HepG2 (cell line): Measurements from ENCODE around the gene AVPR2. TPM values are rescaled to one million over a fixed set of nuclear protein-coding genes. Genes with fewer than 3 reads are reported as not detected.
A peak's percentile ranks its signal among the peaks of the same experiment; 100 is the strongest.

Source experiments
- ATAC-seq: fragments of 200-7000 bp; cut with Tn5 transposase; 3 replicates; pipeline ENCODE4 v1.9.1; 2020; ENCODE audit warnings: mild to moderate bottlenecking, moderate library complexity
- BruUV-seq: library from RNA; stranded (reverse); fragments of 400-500 nt; replicated peaks from 2 replicates; lab custom pipeline; 2021; lab: Mats Ljungman, UMichigan
- CTCF ChIA-PET: fragments of 300-600 bp; formaldehyde crosslinking; extraction: SDS; loops from one replicate; lab custom pipeline; 2021; ENCODE audit warnings: low total read pairs, inconsistent platforms, low intra/inter-chr PET ratio; lab: Yijun Ruan, JAX
- POLR2A ChIA-PET: fragments of 350-600 bp; sonication (Branson Sonifier 250); formaldehyde crosslinking; loops from one replicate; lab custom pipeline; 2020; ENCODE audit warnings: antibody characterized with exemption, inconsistent platforms; lab: Yijun Ruan, JAX
- DNase-seq: peaks from one replicate; pipeline ENCODE4 v3.0.0-alpha.2; 2015; ENCODE audit warnings: low spot score
- FAIRE-seq: peaks from 3 replicates; lab custom pipeline; 2011; peaks lifted over from hg19 to GRCh38; lab: Jason Lieb, UNC
- H2AFZ ChIP-seq: one replicate; pipeline ENCODE4 v1.6.1; 2011; ENCODE audit warnings: low read length, inconsistent platforms
- H3K27ac ChIP-seq: fragments of 300-600 bp; 3 replicates; pipeline ENCODE4 v1.8.0; 2011; ENCODE audit warnings: mixed run types, mild to moderate bottlenecking, mixed read lengths, low read length, inconsistent platforms; ENCODE audit not compliant: insufficient read depth; ENCODE audit errors: extremely low read length
- H3K27me3 ChIP-seq, 2 experiments: fragments of 200-600 bp in 1 of 2; 2 replicates in 1 of 2; 3 replicates in 1 of 2; pipeline versions ENCODE4 v1.6.0 to v1.8.0; 2011; ENCODE audit warnings: low read length in 2 of 2, mild to moderate bottlenecking in 2 of 2, moderate library complexity in 2 of 2, inconsistent platforms in 1 of 2; ENCODE audit not compliant: insufficient read depth in 2 of 2, control insufficient read depth in 1 of 2
- H3K36me3 ChIP-seq, 2 experiments: fragments of 200-600 bp in 1 of 2; replicated peaks in 1 of 2; 2 replicates in 1 of 2; 3 replicates in 1 of 2; pipeline versions ENCODE4 v1.5.1 to v1.8.0; 2011; ENCODE audit warnings: low read length in 2 of 2, inconsistent platforms in 1 of 2; ENCODE audit not compliant: insufficient read depth in 2 of 2, control insufficient read depth in 1 of 2
- H3K4me1 ChIP-seq: 2 replicates; pipeline ENCODE4 v1.5.1; 2012; ENCODE audit warnings: low read length, inconsistent platforms; ENCODE audit not compliant: insufficient read depth
- H3K4me2 ChIP-seq: 2 replicates; pipeline ENCODE4 v1.6.0; 2011; ENCODE audit warnings: low read depth, low read length, inconsistent platforms
- H3K4me3 ChIP-seq, 3 experiments: fragments of 200-600 bp in 1 of 3; sonication (generic), shearing (Covaris generic) in 1 of 3; replicated peaks in 1 of 3; 2 replicates each; pipeline ENCODE4 v1.5.1; 2011 to 2016; ENCODE audit warnings: low read length in 3 of 3, inconsistent platforms in 2 of 3, low read depth in 2 of 3, mild to moderate bottlenecking in 2 of 3, control low read depth in 1 of 3, mixed read lengths in 1 of 3; ENCODE audit not compliant: insufficient read depth in 1 of 3
- H3K79me2 ChIP-seq: one replicate; pipeline ENCODE4 v1.6.1; 2011; ENCODE audit warnings: low read length, inconsistent platforms; ENCODE audit not compliant: insufficient read depth
- H3K9ac ChIP-seq: 2 replicates; pipeline ENCODE4 v1.6.0; 2011; ENCODE audit warnings: mild to moderate bottlenecking, low read depth, low read length, inconsistent platforms; ENCODE audit not compliant: insufficient read depth
- H3K9me3 ChIP-seq: 2 replicates; pipeline ENCODE4 v1.5.1; 2012; ENCODE audit warnings: mild to moderate bottlenecking, low read length
- H4K20me1 ChIP-seq: 2 replicates; pipeline ENCODE4 v1.6.0; 2011; ENCODE audit warnings: inconsistent platforms, mild to moderate bottlenecking, low read length, moderate library complexity; ENCODE audit not compliant: insufficient read depth
- AGO2 ChIP-seq: fragments of 200-400 bp; formaldehyde crosslinking; optimal IDR thresholded peaks from 2 replicates; pipeline ENCODE3; 2017; ENCODE audit warnings: mild to moderate bottlenecking, low read depth, low read length, moderate library complexity
- CTCF ChIP-seq: sonication (generic); formaldehyde crosslinking; IDR thresholded peaks from 2 replicates; pipeline ENCODE4 v1.5.0; 2020; ENCODE audit warnings: mild to moderate bottlenecking, missing genetic modification reagents, moderate library complexity
- HNRNPL ChIP-seq: fragments of 200-400 bp; formaldehyde crosslinking; IDR thresholded peaks from 2 replicates; pipeline ENCODE4 v1.6.1; 2017; ENCODE audit warnings: mild to moderate bottlenecking, low read depth, low read length
- ZBTB10 ChIP-seq: sonication (generic); formaldehyde crosslinking; IDR thresholded peaks from 2 replicates; pipeline ENCODE4 v1.4.0; 2020; ENCODE audit warnings: missing genetic modification reagents, borderline replicate concordance
- ZBTB25 ChIP-seq: IDR thresholded peaks from 2 replicates; pipeline ENCODE4 v1.6.1; 2018; ENCODE audit warnings: missing genetic modification reagents
- ZNF574 ChIP-seq: sonication (generic); formaldehyde crosslinking; IDR thresholded peaks from 2 replicates; pipeline ENCODE4 v1.4.0; 2020; ENCODE audit warnings: missing genetic modification reagents
- ZNF777 ChIP-seq: sonication (generic); formaldehyde crosslinking; IDR thresholded peaks from 2 replicates; pipeline ENCODE4 v1.4.0; 2020; ENCODE audit warnings: missing genetic modification reagents
- WGBS: methylation state at CpG from one replicate; pipeline ENCODE4 v1.1.6; 2017; ENCODE audit warnings: low lambda C conversion rate; 5-methylcytosine and 5-hydroxymethylcytosine counted together
- in situ Hi-C: cut with HindIII; loops from 2 replicates; pipeline ENCODE4 v1.10.0; 2017; ENCODE audit warnings: low pct_unique_long_range_greater_than_20kb; ENCODE audit not compliant: extremely low pct_ligation_motif_present
- intact Hi-C: fragments of 100-400 bp; cut with micrococcal nuclease; formaldehyde crosslinking; loops from one replicate; pipeline ENCODE4 v1.10.0; 2022; ENCODE audit not compliant: unreplicated experiment
- polyA plus RNA-seq, 8 experiments: library from polyadenylated mRNA; depleted of rRNA in 3 of 8; stranded (reverse) in 7 of 8; unstranded in 1 of 8; fragments of >200 nt; fragmentation: Illumina TruSeq in 4 of 8; extraction: Trizol in 4 of 8; gene quantifications; 2 replicates each; pipeline versions ENCODE4 v1.2.1 to v1.2.3, GENCODE V29; 2011 to 2016; ENCODE audit warnings: low read depth in 4 of 8, missing spikeins in 1 of 8, mixed read lengths in 1 of 8; ENCODE audit not compliant: insufficient read depth in 1 of 8
- total RNA-seq, 5 experiments: library from RNA; depleted of rRNA; stranded (reverse); fragments of >200 nt; fragmentation: Illumina TruSeq; extraction: Trizol; gene quantifications; 2 replicates each; pipeline ENCODE4 v1.2.3, GENCODE V29; 2016; ENCODE audit warnings: low read depth in 1 of 5

The AVPR2 gene
- total and polyA plus RNA-seq, 2 of the 13 experiments (the other 11 are each of a cell fraction or from before 2014, with no cell fraction given), result not detected

- H3K4me3 ChIP-seq, result no peak overlapping the region
- DNase-seq, result no peak
- BruUV-seq, result no TSS peak
- no peak overlapping the region for H3K27ac ChIP-seq
- H3K79me2 ChIP-seq, result no peaks in the 10 kb centered on the region
- peaks cover 19 to 67% of the 10 kb centered on the region in 2 experiments; a peak in 4 of 5 replicates for H3K36me3 ChIP-seq
- H3K27me3 ChIP-seq, result no peaks in the 10 kb centered on the region
- H3K9me3 ChIP-seq, result no peaks in the 10 kb centered on the region
- H3K4me2 ChIP-seq, result no peak overlapping the region
- no peak overlapping the region for H2AFZ ChIP-seq
- ChIA-PET CTCF (interaction anchor here (1.2 to 1.5 kb wide), 2 partner anchors 31 to 190 kb away, joined by 6 to 8 read pairs; partner anchors contain the start of gene PLXNB3), POLR2A (no interaction called here)
- H3K9ac ChIP-seq, result no peak overlapping the region
- intact Hi-C loops (no loop called here), in situ Hi-C loops (no loop called here)
- H3K4me1 ChIP-seq, result peaks cover under 1% of the 10 kb centered on the region; the same call in 1 of the 2 replicates
- ATAC-seq, result peak; percentile 26
- WGBS, result 97% methylated on average over 12 of the region's 33 CpGs
- 0 out of 2 replicates have a peak, but pooled peaks cover 2% of the 10 kb centered on the region for H4K20me1 ChIP-seq
- TF ChIP-seq ZNF574, result no peak
- no peak for TF ChIP-seq ZNF777 (CRISPR knock-in tag)
- TF ChIP-seq AGO2, result peak; percentile 51
- TF ChIP-seq ZBTB25 (CRISPR knock-in tag), result no peak
- no peak for TF ChIP-seq ZBTB10 (CRISPR knock-in tag)
- peak; percentile 90 for TF ChIP-seq HNRNPL
- TF ChIP-seq CTCF (CRISPR knock-in tag), result peak; percentile 23; the same call in 1 of the 2 replicates
- FAIRE-seq, result no peak
These were observed 49.6 kb downstream of the AVPR2 start for GRCh38 chrX:153953892-153954557.
